HCT116 (cell line): ENCODE data around the gene TMEM214.

ENCODE experiments used
- CEBPB ChIP-seq: IDR thresholded peaks from 2 replicates; pipeline ENCODE4 v1.6.1; 2012; ENCODE audit warnings: low read depth
- EZH2phosphoT487 ChIP-seq: fragments of 200-600 bp; IDR thresholded peaks from 2 replicates; pipeline ENCODE4 v1.6.1; 2018; ENCODE audit warnings: antibody characterized with exemption, borderline replicate concordance
- POLR2A ChIP-seq: IDR thresholded peaks from 2 replicates; pipeline ENCODE4 v1.7.0; 2011; ENCODE audit warnings: borderline replicate concordance; ENCODE audit not compliant: insufficient read depth, insufficient read length; ENCODE audit errors: extremely low read depth
- POLR2AphosphoS5 ChIP-seq: IDR thresholded peaks from 2 replicates; pipeline ENCODE4 v1.6.1; 2011; ENCODE audit warnings: mild to moderate bottlenecking, low read depth, low read length, moderate library complexity
- RAD21 ChIP-seq: IDR thresholded peaks from 2 replicates; pipeline ENCODE4 v1.6.1; 2012; ENCODE audit warnings: low read depth, mild to moderate bottlenecking
- ZFX ChIP-seq: fragments of 450-650 bp; IDR thresholded peaks from 2 replicates; pipeline ENCODE4 v1.6.1; 2017
- TF ChIP-seq, protein P1 (sequence below), 3 experiments: fragments of 200-600 bp in 1 of 3; sonication (generic) in 1 of 3; IDR thresholded peaks in 2 of 3; conservative IDR thresholded peaks in 1 of 3; 2 replicates each; pipeline ENCODE4 v1.5.1; 2012 to 2017; ENCODE audit warnings: low read depth in 2 of 3, low read length in 2 of 3, antibody characterized with exemption in 1 of 3, borderline replicate concordance in 1 of 3, control low read depth in 1 of 3, mild to moderate bottlenecking in 1 of 3, mixed read lengths in 1 of 3, mixed run types in 1 of 3, moderate library complexity in 1 of 3; ENCODE audit not compliant: insufficient read depth in 1 of 3
- TF ChIP-seq, protein P2 (sequence below): IDR thresholded peaks from 2 replicates; pipeline ENCODE4 v1.6.1; 2012; ENCODE audit warnings: low read depth
- TF ChIP-seq, protein P3 (sequence below): IDR thresholded peaks from 2 replicates; pipeline ENCODE4 v1.6.1; 2012

DNA sequence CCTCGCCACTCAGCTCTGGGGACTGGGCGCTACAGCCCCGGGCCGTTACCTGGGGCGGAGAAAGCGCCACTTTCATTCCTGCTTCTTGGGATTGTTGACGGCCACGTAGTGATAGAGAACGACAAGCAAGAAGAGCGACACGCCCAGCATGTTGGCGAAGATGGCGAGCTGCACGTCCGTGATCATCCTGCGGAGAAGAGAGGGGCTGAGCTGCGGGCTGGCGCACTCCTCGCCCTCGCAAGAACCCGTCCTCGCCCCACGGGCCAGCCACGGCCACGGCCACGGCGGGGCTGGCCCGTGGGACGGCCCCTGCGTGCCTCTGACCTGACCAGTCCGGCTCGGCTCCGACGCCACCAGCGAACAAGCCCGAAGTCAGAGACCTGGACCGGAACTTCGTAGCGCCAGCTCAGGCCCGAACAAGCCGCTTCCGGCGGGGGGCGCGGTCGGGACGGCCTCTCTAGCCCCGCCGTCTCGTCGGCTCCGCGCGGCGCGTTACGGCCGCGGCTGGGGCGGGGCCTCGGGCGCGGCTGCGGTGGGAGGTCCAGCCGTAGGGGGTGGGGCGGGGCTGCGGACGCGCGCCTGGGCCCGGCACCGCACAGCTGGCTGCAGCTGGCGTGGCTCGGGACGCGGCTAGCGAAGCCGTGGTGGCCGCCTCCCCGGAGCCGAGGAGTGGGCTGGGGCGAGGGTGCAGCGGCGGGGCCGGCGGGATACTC, 38.7 kb downstream of the TMEM214 start, which contains the start of gene OST4:
- TF ChIP-seq RAD21 (no peak), CEBPB (no peak), POLR2A (peak; percentile 86), POLR2AphosphoS5 (peak; percentile 98), EZH2phosphoT487 (no peak), ZFX (peak; percentile 55; the same call in 1 of the 2 replicates)
- TF ChIP-seq, protein P1, sequence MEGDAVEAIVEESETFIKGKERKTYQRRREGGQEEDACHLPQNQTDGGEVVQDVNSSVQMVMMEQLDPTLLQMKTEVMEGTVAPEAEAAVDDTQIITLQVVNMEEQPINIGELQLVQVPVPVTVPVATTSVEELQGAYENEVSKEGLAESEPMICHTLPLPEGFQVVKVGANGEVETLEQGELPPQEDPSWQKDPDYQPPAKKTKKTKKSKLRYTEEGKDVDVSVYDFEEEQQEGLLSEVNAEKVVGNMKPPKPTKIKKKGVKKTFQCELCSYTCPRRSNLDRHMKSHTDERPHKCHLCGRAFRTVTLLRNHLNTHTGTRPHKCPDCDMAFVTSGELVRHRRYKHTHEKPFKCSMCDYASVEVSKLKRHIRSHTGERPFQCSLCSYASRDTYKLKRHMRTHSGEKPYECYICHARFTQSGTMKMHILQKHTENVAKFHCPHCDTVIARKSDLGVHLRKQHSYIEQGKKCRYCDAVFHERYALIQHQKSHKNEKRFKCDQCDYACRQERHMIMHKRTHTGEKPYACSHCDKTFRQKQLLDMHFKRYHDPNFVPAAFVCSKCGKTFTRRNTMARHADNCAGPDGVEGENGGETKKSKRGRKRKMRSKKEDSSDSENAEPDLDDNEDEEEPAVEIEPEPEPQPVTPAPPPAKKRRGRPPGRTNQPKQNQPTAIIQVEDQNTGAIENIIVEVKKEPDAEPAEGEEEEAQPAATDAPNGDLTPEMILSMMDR (IDR thresholded peaks at IDR 0.05 in 2 of 3, conservative IDR thresholded peaks at IDR 0.05 in 1 of 3; ENCODE audit: borderline replicate concordance in 1 of 3, insufficient read depth in 1 of 3, low read depth in 2 of 3, low read length in 2 of 3), result no peak
- TF ChIP-seq, protein P2, sequence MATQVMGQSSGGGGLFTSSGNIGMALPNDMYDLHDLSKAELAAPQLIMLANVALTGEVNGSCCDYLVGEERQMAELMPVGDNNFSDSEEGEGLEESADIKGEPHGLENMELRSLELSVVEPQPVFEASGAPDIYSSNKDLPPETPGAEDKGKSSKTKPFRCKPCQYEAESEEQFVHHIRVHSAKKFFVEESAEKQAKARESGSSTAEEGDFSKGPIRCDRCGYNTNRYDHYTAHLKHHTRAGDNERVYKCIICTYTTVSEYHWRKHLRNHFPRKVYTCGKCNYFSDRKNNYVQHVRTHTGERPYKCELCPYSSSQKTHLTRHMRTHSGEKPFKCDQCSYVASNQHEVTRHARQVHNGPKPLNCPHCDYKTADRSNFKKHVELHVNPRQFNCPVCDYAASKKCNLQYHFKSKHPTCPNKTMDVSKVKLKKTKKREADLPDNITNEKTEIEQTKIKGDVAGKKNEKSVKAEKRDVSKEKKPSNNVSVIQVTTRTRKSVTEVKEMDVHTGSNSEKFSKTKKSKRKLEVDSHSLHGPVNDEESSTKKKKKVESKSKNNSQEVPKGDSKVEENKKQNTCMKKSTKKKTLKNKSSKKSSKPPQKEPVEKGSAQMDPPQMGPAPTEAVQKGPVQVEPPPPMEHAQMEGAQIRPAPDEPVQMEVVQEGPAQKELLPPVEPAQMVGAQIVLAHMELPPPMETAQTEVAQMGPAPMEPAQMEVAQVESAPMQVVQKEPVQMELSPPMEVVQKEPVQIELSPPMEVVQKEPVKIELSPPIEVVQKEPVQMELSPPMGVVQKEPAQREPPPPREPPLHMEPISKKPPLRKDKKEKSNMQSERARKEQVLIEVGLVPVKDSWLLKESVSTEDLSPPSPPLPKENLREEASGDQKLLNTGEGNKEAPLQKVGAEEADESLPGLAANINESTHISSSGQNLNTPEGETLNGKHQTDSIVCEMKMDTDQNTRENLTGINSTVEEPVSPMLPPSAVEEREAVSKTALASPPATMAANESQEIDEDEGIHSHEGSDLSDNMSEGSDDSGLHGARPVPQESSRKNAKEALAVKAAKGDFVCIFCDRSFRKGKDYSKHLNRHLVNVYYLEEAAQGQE, result no peak
- TF ChIP-seq, protein P3, sequence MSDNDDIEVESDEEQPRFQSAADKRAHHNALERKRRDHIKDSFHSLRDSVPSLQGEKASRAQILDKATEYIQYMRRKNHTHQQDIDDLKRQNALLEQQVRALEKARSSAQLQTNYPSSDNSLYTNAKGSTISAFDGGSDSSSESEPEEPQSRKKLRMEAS, result peak; percentile 54
